Panc1 (cell line): ENCODE measurements around the gene MEIS2. TPM values are rescaled to one million over a fixed set of nuclear protein-coding genes. Genes with fewer than 3 reads are reported as not detected.

Experiments
- ATAC-seq: fragments of 200-7000 bp; cut with Tn5 transposase; 2 replicates; pipeline ENCODE4 v1.9.1; 2020; ENCODE audit warnings: mild to moderate bottlenecking, moderate library complexity
- BruUV-seq: library from RNA; stranded (reverse); fragments of 400-500 nt; replicated peaks from 2 replicates; lab custom pipeline; 2021; lab: Mats Ljungman, UMichigan
- CTCF ChIA-PET: fragments of 300-600 bp; sonication (Branson Sonifier 250); formaldehyde crosslinking; loops from one replicate; lab custom pipeline; 2022; ENCODE audit warnings: antibody characterized with exemption; lab: Charles Lee
- POLR2A ChIA-PET: fragments of 300-600 bp; sonication (Branson Sonifier 250); formaldehyde crosslinking; loops from one replicate; lab custom pipeline; 2022; ENCODE audit warnings: antibody characterized with exemption; lab: Charles Lee
- DNase-seq: peaks from one replicate; pipeline ENCODE4 v3.0.0-alpha.2; 2010; ENCODE audit warnings: low read depth, low spot score
- H3K27ac ChIP-seq: 2 replicates; pipeline ENCODE4 v1.5.1; 2011; ENCODE audit warnings: mild to moderate bottlenecking, low read length, inconsistent platforms
- H3K27me3 ChIP-seq: fragments of 200-500 bp; sonication (Bioruptor generic); 2 replicates; pipeline ENCODE4 v1.6.0; 2014; ENCODE audit warnings: low read length, inconsistent platforms; ENCODE audit not compliant: control insufficient read depth, insufficient read depth
- H3K36me3 ChIP-seq: fragments of 200-500 bp; sonication (Bioruptor generic); 2 replicates; pipeline ENCODE4 v1.5.1; 2014; ENCODE audit warnings: inconsistent platforms, mild to moderate bottlenecking, low read length, moderate library complexity; ENCODE audit not compliant: control insufficient read depth, insufficient read depth
- H3K4me1 ChIP-seq: 2 replicates; pipeline ENCODE4 v1.5.1; 2011; ENCODE audit warnings: inconsistent platforms, mild to moderate bottlenecking, low read length, moderate library complexity; ENCODE audit not compliant: control insufficient read depth, insufficient read depth
- H3K4me3 ChIP-seq, 2 experiments: 2 replicates each; pipeline ENCODE4 v1.5.1; 2011 to 2012; ENCODE audit warnings: low read depth in 2 of 2, low read length in 2 of 2, mild to moderate bottlenecking in 2 of 2, inconsistent platforms in 1 of 2, moderate library complexity in 1 of 2
- H3K9me3 ChIP-seq: fragments of 200-500 bp; sonication (Bioruptor generic); 2 replicates; pipeline ENCODE4 v1.5.1; 2014; ENCODE audit warnings: low read depth, mild to moderate bottlenecking, inconsistent platforms, low read length, moderate library complexity; ENCODE audit not compliant: control insufficient read depth, insufficient read depth
- POLR2AphosphoS5 ChIP-seq: IDR thresholded peaks from 2 replicates; pipeline ENCODE4 v1.6.1; 2012; ENCODE audit warnings: mild to moderate bottlenecking, low read depth, low read length, moderate library complexity
- SIN3A ChIP-seq: IDR thresholded peaks from 2 replicates; pipeline ENCODE4 v1.6.1; 2012; ENCODE audit warnings: low read depth, mild to moderate bottlenecking, low read length, moderate library complexity, borderline replicate concordance; ENCODE audit not compliant: insufficient read depth
- TCF7L2 ChIP-seq: IDR thresholded peaks from 2 replicates; pipeline ENCODE4 v1.6.1; 2011; ENCODE audit warnings: mild to moderate bottlenecking, low read depth, low read length, inconsistent platforms
- in situ Hi-C: cut with HindIII; loops from 2 replicates; pipeline ENCODE4 v1.10.0; 2016; ENCODE audit warnings: low sequenced_read_pairs, low pct_unique_long_range_greater_than_20kb
- intact Hi-C: fragments of 100-400 bp; cut with micrococcal nuclease; formaldehyde crosslinking; loops from one replicate; pipeline ENCODE4 v1.10.0; 2022; ENCODE audit not compliant: unreplicated experiment
- total RNA-seq: library from RNA; stranded (reverse); gene quantifications from one replicate; pipeline ENCODE4 v1.2.1, GENCODE V29; 2021; ENCODE audit not compliant: unreplicated experiment
- TF ChIP-seq, protein P1 (sequence below), 2 experiments: IDR thresholded peaks; 2 replicates each; pipeline ENCODE4 v1.6.1; 2011 to 2012; ENCODE audit warnings: low read depth in 2 of 2, control low read depth in 1 of 2, low read length in 1 of 2, mild to moderate bottlenecking in 1 of 2, moderate library complexity in 1 of 2; ENCODE audit not compliant: insufficient read depth in 1 of 2
- TF ChIP-seq, protein P2 (sequence below): fragments of 450-650 bp; IDR thresholded peaks from 2 replicates; pipeline ENCODE4 v1.5.1; 2017; ENCODE audit warnings: mild to moderate bottlenecking

The MEIS2 gene
- total RNA-seq, 1 experiment from 2014 or later: 9.3 TPM

DNA sequence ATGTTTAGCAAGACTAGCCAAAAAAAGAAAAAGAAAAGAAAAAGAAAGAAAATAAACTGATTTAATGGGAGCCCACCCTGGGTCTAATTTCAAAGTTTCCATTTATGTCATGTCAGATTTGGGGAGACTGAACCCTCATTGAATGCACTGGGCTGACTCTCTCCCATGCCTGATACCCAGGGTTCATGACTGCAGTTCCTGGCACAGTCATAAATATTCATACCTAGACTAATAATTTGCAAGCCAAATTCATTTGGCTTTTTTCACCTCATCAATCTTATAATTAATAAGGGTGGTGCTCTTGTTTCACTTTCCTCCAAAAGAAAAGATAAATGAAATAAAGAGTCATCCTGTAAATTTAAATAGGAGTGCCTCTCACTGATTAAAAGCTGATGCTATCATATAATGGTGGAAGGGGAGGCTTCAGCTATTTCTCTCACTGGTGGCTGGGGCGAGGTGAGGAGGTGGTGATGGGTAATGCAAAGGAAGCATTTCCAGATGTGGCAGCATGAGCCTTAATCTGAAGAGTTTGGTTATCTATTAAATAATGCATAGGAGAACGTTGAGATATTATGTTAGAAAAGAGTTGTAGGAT, 224.5 kb downstream of the MEIS2 start:
- Histone ChIP-seq H3K36me3 (no peaks in the 10 kb centered on the region), H3K9me3 (no peaks in the 10 kb centered on the region), H3K4me1 (no peaks in the 10 kb centered on the region), H3K27me3 (peaks cover 13% of the 10 kb centered on the region), H3K4me3 (no peak overlapping the region), H3K27ac (no peak overlapping the region)
- ATAC-seq: no peak
- intact Hi-C loops (loop anchor here (5.0 kb wide), 1 partner anchor 374 kb away; no protein-coding TSS in a partner anchor), in situ Hi-C loops (no loop called here)
- ChIA-PET POLR2A (interaction anchor here (0.6 kb wide), 1 partner anchor 47 kb away, joined by 3 read pairs; no protein-coding TSS in a partner anchor), CTCF (no interaction called here)
- no peak for TF ChIP-seq TCF7L2
- no peak for TF ChIP-seq SIN3A
- TF ChIP-seq, protein P1, sequence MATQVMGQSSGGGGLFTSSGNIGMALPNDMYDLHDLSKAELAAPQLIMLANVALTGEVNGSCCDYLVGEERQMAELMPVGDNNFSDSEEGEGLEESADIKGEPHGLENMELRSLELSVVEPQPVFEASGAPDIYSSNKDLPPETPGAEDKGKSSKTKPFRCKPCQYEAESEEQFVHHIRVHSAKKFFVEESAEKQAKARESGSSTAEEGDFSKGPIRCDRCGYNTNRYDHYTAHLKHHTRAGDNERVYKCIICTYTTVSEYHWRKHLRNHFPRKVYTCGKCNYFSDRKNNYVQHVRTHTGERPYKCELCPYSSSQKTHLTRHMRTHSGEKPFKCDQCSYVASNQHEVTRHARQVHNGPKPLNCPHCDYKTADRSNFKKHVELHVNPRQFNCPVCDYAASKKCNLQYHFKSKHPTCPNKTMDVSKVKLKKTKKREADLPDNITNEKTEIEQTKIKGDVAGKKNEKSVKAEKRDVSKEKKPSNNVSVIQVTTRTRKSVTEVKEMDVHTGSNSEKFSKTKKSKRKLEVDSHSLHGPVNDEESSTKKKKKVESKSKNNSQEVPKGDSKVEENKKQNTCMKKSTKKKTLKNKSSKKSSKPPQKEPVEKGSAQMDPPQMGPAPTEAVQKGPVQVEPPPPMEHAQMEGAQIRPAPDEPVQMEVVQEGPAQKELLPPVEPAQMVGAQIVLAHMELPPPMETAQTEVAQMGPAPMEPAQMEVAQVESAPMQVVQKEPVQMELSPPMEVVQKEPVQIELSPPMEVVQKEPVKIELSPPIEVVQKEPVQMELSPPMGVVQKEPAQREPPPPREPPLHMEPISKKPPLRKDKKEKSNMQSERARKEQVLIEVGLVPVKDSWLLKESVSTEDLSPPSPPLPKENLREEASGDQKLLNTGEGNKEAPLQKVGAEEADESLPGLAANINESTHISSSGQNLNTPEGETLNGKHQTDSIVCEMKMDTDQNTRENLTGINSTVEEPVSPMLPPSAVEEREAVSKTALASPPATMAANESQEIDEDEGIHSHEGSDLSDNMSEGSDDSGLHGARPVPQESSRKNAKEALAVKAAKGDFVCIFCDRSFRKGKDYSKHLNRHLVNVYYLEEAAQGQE (IDR thresholded peaks at IDR 0.05; ENCODE audit: insufficient read depth in 1 of 2, low read depth in 2 of 2, low read length in 1 of 2): no peak
- TF ChIP-seq, protein P2, sequence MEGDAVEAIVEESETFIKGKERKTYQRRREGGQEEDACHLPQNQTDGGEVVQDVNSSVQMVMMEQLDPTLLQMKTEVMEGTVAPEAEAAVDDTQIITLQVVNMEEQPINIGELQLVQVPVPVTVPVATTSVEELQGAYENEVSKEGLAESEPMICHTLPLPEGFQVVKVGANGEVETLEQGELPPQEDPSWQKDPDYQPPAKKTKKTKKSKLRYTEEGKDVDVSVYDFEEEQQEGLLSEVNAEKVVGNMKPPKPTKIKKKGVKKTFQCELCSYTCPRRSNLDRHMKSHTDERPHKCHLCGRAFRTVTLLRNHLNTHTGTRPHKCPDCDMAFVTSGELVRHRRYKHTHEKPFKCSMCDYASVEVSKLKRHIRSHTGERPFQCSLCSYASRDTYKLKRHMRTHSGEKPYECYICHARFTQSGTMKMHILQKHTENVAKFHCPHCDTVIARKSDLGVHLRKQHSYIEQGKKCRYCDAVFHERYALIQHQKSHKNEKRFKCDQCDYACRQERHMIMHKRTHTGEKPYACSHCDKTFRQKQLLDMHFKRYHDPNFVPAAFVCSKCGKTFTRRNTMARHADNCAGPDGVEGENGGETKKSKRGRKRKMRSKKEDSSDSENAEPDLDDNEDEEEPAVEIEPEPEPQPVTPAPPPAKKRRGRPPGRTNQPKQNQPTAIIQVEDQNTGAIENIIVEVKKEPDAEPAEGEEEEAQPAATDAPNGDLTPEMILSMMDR: no peak
- no peak for TF ChIP-seq POLR2AphosphoS5
- no peak for DNase-seq
- BruUV-seq: no TSS peak

DNA sequence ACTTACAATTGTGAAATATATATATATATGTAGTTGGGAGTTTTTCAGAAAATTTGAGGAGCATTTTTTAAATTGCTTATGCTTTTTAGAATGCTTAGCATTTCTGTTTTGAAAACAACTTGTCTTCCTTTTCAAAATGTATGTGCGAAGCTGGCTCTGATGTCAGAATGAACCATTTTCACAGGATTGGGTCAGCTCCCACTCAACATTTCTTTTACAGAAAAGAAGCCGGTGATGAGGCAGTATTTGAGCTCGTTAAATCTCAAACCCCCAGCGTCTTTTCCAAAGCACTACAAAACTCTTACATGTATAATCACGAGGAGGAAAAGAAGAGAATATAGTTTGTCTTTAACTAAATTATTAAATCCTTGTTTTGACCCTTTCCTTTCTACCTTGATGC, 225.4 kb downstream of the MEIS2 start:
- BruUV-seq: no TSS peak
- POLR2A ChIA-PET: no interaction called here
- peaks cover 13% of the 10 kb centered on the region for H3K27me3 ChIP-seq

More for the DNA sequence above, 225.4 kb downstream of the MEIS2 start:
- no peaks in the 10 kb centered on the region for H3K36me3 ChIP-seq
- no peak overlapping the region for H3K4me3 ChIP-seq
- in situ Hi-C loops: no loop called here
- DNase-seq: no peak
- no peak for ATAC-seq
- no peak overlapping the region for H3K27ac ChIP-seq
- H3K4me1 ChIP-seq: no peaks in the 10 kb centered on the region
- TF ChIP-seq, protein P2: no peak
- TF ChIP-seq POLR2AphosphoS5 (no peak), SIN3A (no peak), TCF7L2 (no peak)
- TF ChIP-seq, protein P1 (IDR thresholded peaks at IDR 0.05; ENCODE audit: insufficient read depth in 1 of 2, low read depth in 2 of 2, low read length in 1 of 2): no peak
- CTCF ChIA-PET: no interaction called here
- intact Hi-C loops: loop anchor here (5.0 kb wide), 1 partner anchor 373 kb away; no protein-coding TSS in a partner anchor
- no peaks in the 10 kb centered on the region for H3K9me3 ChIP-seq
